HEK293T (cell line): Measurements from ENCODE around the gene CNP.

ENCODE experiments used
- BHLHE40 ChIP-seq: fragments of 450-650 bp; IDR thresholded peaks from 2 replicates; pipeline ENCODE4 v1.6.1; 2016; ENCODE audit warnings: mild to moderate bottlenecking, moderate library complexity, borderline replicate concordance
- ELF4 ChIP-seq: fragments of 450-650 bp; IDR thresholded peaks from 2 replicates; pipeline ENCODE4 v1.6.1; 2017; ENCODE audit warnings: antibody characterized with exemption
- FOXA1 ChIP-seq: fragments of 450-650 bp; IDR thresholded peaks from 2 replicates; pipeline ENCODE4 v1.6.1; 2016; ENCODE audit warnings: mild to moderate bottlenecking
- FOXM1 ChIP-seq: fragments of 450-650 bp; IDR thresholded peaks from 2 replicates; pipeline ENCODE4 v1.6.1; 2017; ENCODE audit warnings: mild to moderate bottlenecking, borderline replicate concordance
- L3MBTL2 ChIP-seq: fragments of 450-650 bp; conservative IDR thresholded peaks from 2 replicates; pipeline ENCODE4 v1.6.1; 2016; ENCODE audit warnings: mild to moderate bottlenecking
- SP1 ChIP-seq: fragments of 450-650 bp; IDR thresholded peaks from 2 replicates; pipeline ENCODE4 v1.6.1; 2017
- TARDBP ChIP-seq: fragments of 450-650 bp; IDR thresholded peaks from 2 replicates; pipeline ENCODE4 v1.6.1; 2016
- ZNF384 ChIP-seq: fragments of 450-650 bp; IDR thresholded peaks from 2 replicates; pipeline ENCODE4 v1.6.1; 2016

DNA sequence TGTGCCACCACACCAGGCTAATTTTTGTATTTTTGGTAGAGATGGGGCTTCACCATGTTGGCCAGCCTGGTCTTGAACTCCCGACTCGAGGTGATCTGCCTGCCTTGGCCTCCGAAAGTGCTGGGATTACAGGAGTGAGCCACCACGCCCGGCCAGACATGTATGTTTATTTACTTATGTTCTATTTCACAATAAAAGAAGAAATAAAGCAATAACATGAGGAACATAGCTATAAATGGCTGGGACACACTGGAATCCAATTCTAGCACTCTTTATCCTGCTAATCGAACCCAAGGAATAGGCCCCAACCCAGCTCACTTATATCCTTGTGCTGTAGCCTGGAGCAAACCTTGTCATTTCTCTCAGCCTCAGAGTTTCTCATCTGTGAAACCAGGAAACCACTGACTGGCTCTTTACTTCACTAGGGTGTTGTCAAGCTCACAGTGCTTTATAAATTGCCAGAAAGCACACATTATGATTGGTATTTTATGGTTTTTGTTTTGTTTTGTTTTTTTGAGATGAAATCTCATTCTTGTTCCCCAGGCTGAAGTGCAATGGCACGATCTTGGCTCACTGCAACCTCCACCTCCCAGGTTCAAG, 40.5 kb upstream of the CNP start:
- TF ChIP-seq FOXM1 (no peak), ELF4 (no peak), TARDBP (no peak), SP1 (no peak), FOXA1 (no peak), ZNF384 (no peak), BHLHE40 (no peak), L3MBTL2 (no peak)
